ACHN (cell line): ENCODE results near the gene CDC42BPG.

Experiments
- DNase-seq: peaks from one replicate; pipeline ENCODE4 v3.0.0-alpha.2; 2015
- in situ Hi-C: cut with HindIII; loops from 2 replicates; pipeline ENCODE4 v1.10.0; 2017; ENCODE audit warnings: low sequenced_read_pairs, low pct_ligation_motif_present, low pct_unique_long_range_greater_than_20kb

CDC42BPG gene

GRCh38 chr11:64801158-64801464 is 43.3 kb downstream of the CDC42BPG start:
- DNase-seq: no peak
- in situ Hi-C loops: no loop called here

GRCh38 chr11:64800303-64801157 is 43.9 kb downstream of the CDC42BPG start:
- no peak for DNase-seq
- in situ Hi-C loops: no loop called here

- no peak for DNase-seq
- in situ Hi-C loops: no loop called here
Measured at GRCh38 chr11:64799623-64800302, 44.7 kb downstream of the CDC42BPG start.

- no peak for DNase-seq
- in situ Hi-C loops: no loop called here
Measured at GRCh38 chr11:64799256-64799622, 45.2 kb downstream of the CDC42BPG start.

GRCh38 chr11:64796757-64797541 is 47.5 kb downstream of the CDC42BPG start:
- no peak for DNase-seq
- in situ Hi-C loops: no loop called here

GRCh38 chr11:64796047-64796756 is 48.3 kb downstream of the CDC42BPG start:
- no peak for DNase-seq
- in situ Hi-C loops: no loop called here

GRCh38 chr11:64794526-64794925 is 49.9 kb downstream of the CDC42BPG start:
- no peak for DNase-seq
- in situ Hi-C loops: no loop called here

GRCh38 chr11:64793271-64794160 is 50.9 kb downstream of the CDC42BPG start:
- DNase-seq: no peak
- in situ Hi-C loops: no loop called here

- DNase-seq: no peak
- in situ Hi-C loops: no loop called here
Measured at GRCh38 chr11:64792482-64792881, 52.0 kb downstream of the CDC42BPG start.

GRCh38 chr11:64791781-64792291 is 52.6 kb downstream of the CDC42BPG start:
- in situ Hi-C loops: no loop called here
- no peak for DNase-seq

- in situ Hi-C loops: no loop called here
- DNase-seq: no peak
Measured at GRCh38 chr11:64790205-64791095, 54.0 kb downstream of the CDC42BPG start.

- DNase-seq: no peak
- in situ Hi-C loops: no loop called here
Measured at GRCh38 chr11:64789331-64790204, 54.9 kb downstream of the CDC42BPG start.

GRCh38 chr11:64788321-64789215 is 55.9 kb downstream of the CDC42BPG start:
- in situ Hi-C loops: no loop called here
- DNase-seq: no peak

GRCh38 chr11:64787526-64788320 is 56.7 kb downstream of the CDC42BPG start:
- peak; percentile 57 for DNase-seq

More at GRCh38 chr11:64787526-64788320, 56.7 kb downstream of the CDC42BPG start:
- in situ Hi-C loops: no loop called here
